Measurements from ENCODE around the gene SCRN3. TPM values are rescaled to one million over a fixed set of nuclear protein-coding genes. Genes with fewer than 3 reads are reported as not detected.

The SCRN3 gene
- total RNA-seq, 3 donors from 2014 or later (not counting 1 experiment from before 2014, with no cell fraction given), result 16.6 to 20.6 (median 16.9) TPM

GRCh38 chr2:174446531-174446930 lies 51.0 kb downstream of the SCRN3 start:
- Histone ChIP-seq H3K36me3 (ENCODE audit: control insufficient read depth, insufficient read depth, low read length) (peaks cover 30% of the 10 kb centered on the region), H3K4me3 (ENCODE audit: low read length) (no peak overlapping the region)
- no peak for ATAC-seq

GRCh38 chr2:174449033-174449432 lies 53.5 kb downstream of the SCRN3 start:
- intact Hi-C loops (cut with micrococcal nuclease), result no loop called here
- Mint-ChIP-seq H3K27me3 (ENCODE audit: low read depth in 2 of 2) (no peaks in the 10 kb centered on the region), H3K4me1 (no peaks in the 10 kb centered on the region), H3K9me3 (no peaks in the 10 kb centered on the region), H3K27ac (no peak overlapping the region), H3K36me3 (no peaks in the 10 kb centered on the region), H3K4me3 (no peak overlapping the region)
- Histone ChIP-seq H3K36me3 (ENCODE audit: control insufficient read depth, insufficient read depth, low read length) (peaks cover 17% of the 10 kb centered on the region), H3K9me3 (ENCODE audit: control insufficient read depth, insufficient read depth, low read length) (no peaks in the 10 kb centered on the region), H3K4me3 (ENCODE audit: low read length) (no peak overlapping the region), H3K27me3 (ENCODE audit: control insufficient read depth, insufficient read depth, low read length) (no peaks in the 10 kb centered on the region), H3K27ac (ENCODE audit: low read length) (no peak overlapping the region), H3K4me1 (ENCODE audit: control insufficient read depth, insufficient read depth, low read length) (no peaks in the 10 kb centered on the region)
- WGBS (ENCODE audit: insufficient coverage), result 82% methylated on average over 1 of the region's 2 CpGs
- DNase-seq (no peak), ATAC-seq (no peak)
- no peak for TF ChIP-seq CTCF (IDR thresholded peaks at IDR 0.05)

More at GRCh38 chr2:174446531-174446930, 51.0 kb downstream of the SCRN3 start:
- no peak overlapping the region for H3K27ac ChIP-seq (ENCODE audit: low read length)
- no peak for TF ChIP-seq CTCF (IDR thresholded peaks at IDR 0.05)
- H3K27me3 Mint-ChIP-seq (ENCODE audit: low read depth in 2 of 2), result no peaks in the 10 kb centered on the region
- H3K27ac Mint-ChIP-seq, result no peak overlapping the region
- no peaks in the 10 kb centered on the region for H3K9me3 ChIP-seq (ENCODE audit: control insufficient read depth, insufficient read depth, low read length)
- H3K4me1 ChIP-seq (ENCODE audit: control insufficient read depth, insufficient read depth, low read length), result no peaks in the 10 kb centered on the region
- no peaks in the 10 kb centered on the region for H3K36me3 Mint-ChIP-seq
- no peak for DNase-seq
- intact Hi-C loops (cut with micrococcal nuclease), result no loop called here
- no peaks in the 10 kb centered on the region for H3K9me3 Mint-ChIP-seq
- H3K4me3 Mint-ChIP-seq, result no peak overlapping the region
- WGBS (ENCODE audit: insufficient coverage), result 97% methylated on average over 3 of the region's 4 CpGs
- H3K27me3 ChIP-seq (ENCODE audit: control insufficient read depth, insufficient read depth, low read length), result no peaks in the 10 kb centered on the region
- no peaks in the 10 kb centered on the region for H3K4me1 Mint-ChIP-seq

GRCh38 chr2:174450021-174450816 lies 54.7 kb downstream of the SCRN3 start:
- intact Hi-C loops (cut with micrococcal nuclease), result no loop called here
- 94% methylated on average over 2 of the region's 4 CpGs for WGBS (ENCODE audit: insufficient coverage)

More at GRCh38 chr2:174450021-174450816, 54.7 kb downstream of the SCRN3 start:
- no peak for ATAC-seq
- Histone ChIP-seq H3K27ac (ENCODE audit: low read length) (no peak overlapping the region), H3K9me3 (ENCODE audit: control insufficient read depth, insufficient read depth, low read length) (no peaks in the 10 kb centered on the region), H3K36me3 (ENCODE audit: control insufficient read depth, insufficient read depth, low read length) (peaks cover 10% of the 10 kb centered on the region), H3K27me3 (ENCODE audit: control insufficient read depth, insufficient read depth, low read length) (no peaks in the 10 kb centered on the region), H3K4me3 (ENCODE audit: low read length) (no peak overlapping the region), H3K4me1 (ENCODE audit: control insufficient read depth, insufficient read depth, low read length) (no peaks in the 10 kb centered on the region)
- TF ChIP-seq CTCF (IDR thresholded peaks at IDR 0.05), result no peak
- no peak overlapping the region for H3K4me3 Mint-ChIP-seq
- H3K9me3 Mint-ChIP-seq, result no peaks in the 10 kb centered on the region
- no peaks in the 10 kb centered on the region for H3K27me3 Mint-ChIP-seq (ENCODE audit: low read depth in 2 of 2)
- H3K27ac Mint-ChIP-seq, result no peak overlapping the region
- no peaks in the 10 kb centered on the region for H3K4me1 Mint-ChIP-seq
- H3K36me3 Mint-ChIP-seq, result no peaks in the 10 kb centered on the region
- DNase-seq, result peak in 1 of 2 donors; percentile 31
